Astrocyte of the cerebellum (primary cell): ENCODE results near the gene CDK5RAP2.

ENCODE experiments used
- DNase-seq: peaks from one replicate; pipeline ENCODE4 v3.0.0-alpha.2; 2011; ENCODE audit warnings: low read depth
- H3K4me3 ChIP-seq: 2 replicates; pipeline ENCODE4 v1.5.1; 2011; ENCODE audit warnings: mild to moderate bottlenecking, low read depth, low read length, moderate library complexity
- in situ Hi-C: cut with HindIII; loops from 2 replicates; pipeline ENCODE4 v1.10.0; 2017; ENCODE audit warnings: low sequenced_read_pairs
- TF ChIP-seq, protein P1 (sequence below): IDR thresholded peaks from 2 replicates; pipeline ENCODE4 v1.5.1; 2012; ENCODE audit warnings: low read length, low read depth, moderate library complexity, mild to moderate bottlenecking; ENCODE audit errors: missing control alignments

Gene CDK5RAP2

DNA sequence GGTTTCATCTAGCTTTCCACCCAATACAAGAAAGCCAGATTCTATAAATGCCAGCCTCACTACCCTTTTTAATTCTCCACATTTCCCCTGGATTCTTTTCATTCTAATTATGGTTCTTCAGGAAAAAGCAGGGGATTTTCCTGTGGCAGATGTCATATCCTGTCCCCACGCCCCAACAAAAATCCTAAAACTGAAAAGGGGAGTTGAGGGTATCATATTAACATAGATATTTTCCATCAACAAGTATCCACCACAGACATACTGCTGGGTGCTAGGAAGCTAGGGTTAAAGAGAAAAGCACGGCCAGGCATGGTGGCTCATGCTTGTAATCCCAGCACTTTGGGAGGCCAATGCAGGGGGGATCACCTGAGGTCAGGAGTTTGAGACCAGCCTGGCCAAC is 38.0 kb downstream of the CDK5RAP2 start:
- in situ Hi-C loops: loop anchor here (5.0 to 25.0 kb wide), 2 partner anchors 80 to 980 kb away; no protein-coding TSS in a partner anchor
- TF ChIP-seq, protein P1, sequence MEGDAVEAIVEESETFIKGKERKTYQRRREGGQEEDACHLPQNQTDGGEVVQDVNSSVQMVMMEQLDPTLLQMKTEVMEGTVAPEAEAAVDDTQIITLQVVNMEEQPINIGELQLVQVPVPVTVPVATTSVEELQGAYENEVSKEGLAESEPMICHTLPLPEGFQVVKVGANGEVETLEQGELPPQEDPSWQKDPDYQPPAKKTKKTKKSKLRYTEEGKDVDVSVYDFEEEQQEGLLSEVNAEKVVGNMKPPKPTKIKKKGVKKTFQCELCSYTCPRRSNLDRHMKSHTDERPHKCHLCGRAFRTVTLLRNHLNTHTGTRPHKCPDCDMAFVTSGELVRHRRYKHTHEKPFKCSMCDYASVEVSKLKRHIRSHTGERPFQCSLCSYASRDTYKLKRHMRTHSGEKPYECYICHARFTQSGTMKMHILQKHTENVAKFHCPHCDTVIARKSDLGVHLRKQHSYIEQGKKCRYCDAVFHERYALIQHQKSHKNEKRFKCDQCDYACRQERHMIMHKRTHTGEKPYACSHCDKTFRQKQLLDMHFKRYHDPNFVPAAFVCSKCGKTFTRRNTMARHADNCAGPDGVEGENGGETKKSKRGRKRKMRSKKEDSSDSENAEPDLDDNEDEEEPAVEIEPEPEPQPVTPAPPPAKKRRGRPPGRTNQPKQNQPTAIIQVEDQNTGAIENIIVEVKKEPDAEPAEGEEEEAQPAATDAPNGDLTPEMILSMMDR: no peak
- no peak overlapping the region for H3K4me3 ChIP-seq
- no peak for DNase-seq

GRCh38 chr9:120539951-120540350 is 40.0 kb downstream of the CDK5RAP2 start:
- TF ChIP-seq, protein P1: no peak
- in situ Hi-C loops: loop anchor here (5.0 to 25.0 kb wide), 2 partner anchors 82 to 978 kb away; no protein-coding TSS in a partner anchor
- no peak overlapping the region for H3K4me3 ChIP-seq
- DNase-seq: no peak

DNA sequence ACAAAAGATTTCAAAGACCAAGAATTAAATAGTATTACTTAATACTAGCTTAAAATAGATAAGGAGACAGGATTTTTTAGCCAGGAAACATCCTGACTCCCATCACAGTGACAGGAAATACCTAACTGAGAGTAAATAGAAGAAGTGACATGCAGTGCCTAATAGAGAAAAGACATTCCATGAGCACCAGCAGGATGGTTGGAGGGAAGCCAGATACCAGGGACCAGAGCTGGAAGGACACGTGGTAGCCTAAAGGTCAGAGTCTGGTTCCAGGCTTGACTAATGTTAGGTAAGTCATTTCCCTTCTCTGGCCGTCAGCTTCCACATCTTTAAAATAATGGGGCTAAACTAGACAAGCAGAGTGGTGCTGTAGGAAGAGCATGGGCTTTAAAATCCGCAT is 41.6 kb downstream of the CDK5RAP2 start:
- DNase-seq: no peak

DNA sequence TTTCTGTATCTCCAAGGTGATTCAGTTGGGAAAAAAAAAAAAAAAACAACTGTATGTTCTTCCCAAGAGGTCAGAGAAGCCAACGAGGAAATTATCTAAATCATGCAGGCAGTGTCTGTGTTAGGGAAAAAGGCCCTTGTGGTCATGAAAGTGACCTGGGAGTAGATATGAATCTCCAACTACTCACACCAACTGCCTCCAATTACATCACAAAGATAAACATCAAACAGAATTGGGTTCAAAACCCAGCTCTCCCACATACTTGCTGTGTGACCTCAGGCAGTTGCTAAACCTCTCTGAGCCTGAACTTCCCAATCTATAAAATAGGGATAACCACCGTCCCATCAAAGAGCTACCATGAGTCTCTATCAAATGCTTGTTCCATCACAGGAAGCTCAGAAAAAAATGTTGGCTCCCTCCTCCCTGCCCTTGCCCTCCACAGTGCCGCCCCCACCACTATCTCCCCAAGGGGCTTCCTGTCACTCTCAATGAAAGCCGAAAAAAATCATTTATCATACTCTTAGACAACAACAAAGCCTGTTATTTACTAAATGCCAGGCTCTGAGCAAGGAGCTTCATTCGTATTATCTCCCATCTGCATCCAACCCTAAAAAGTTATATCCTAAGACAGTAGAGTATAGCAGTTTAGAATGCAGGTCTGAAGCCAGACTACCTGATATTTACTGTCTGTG is 42.9 kb downstream of the CDK5RAP2 start:
- in situ Hi-C loops: loop anchor here (25.0 kb wide), 1 partner anchor 975 kb away; no protein-coding TSS in a partner anchor
- TF ChIP-seq, protein P1: no peak
- H3K4me3 ChIP-seq: no peak overlapping the region
- no peak for DNase-seq

More for the DNA sequence above, 41.6 kb downstream of the CDK5RAP2 start:
- TF ChIP-seq, protein P1: no peak
- no peak overlapping the region for H3K4me3 ChIP-seq
- in situ Hi-C loops: loop anchor here (25.0 kb wide), 1 partner anchor 976 kb away; no protein-coding TSS in a partner anchor

DNA sequence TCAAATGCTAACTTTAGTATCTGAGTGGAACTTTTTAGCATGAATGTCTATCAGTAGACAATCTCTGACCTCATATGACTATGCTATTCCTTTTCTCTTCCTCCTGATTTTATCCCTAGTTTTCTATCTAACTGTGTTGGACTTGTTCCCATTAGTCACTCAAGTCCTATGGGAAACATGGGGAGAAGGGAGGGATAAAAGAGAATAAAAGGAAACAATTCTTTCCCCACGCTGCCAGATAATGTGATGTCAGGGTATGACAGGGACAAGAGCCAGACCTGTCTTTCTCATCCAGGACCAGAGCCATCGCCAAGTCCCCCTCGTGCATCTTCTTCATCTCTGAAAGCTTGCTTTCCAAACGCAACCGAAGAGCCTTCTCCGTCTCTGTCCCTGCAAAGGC is 43.9 kb downstream of the CDK5RAP2 start:
- TF ChIP-seq, protein P1: no peak
- in situ Hi-C loops: loop anchor here (25.0 kb wide), 1 partner anchor 974 kb away; no protein-coding TSS in a partner anchor
- DNase-seq: no peak
- no peak overlapping the region for H3K4me3 ChIP-seq

DNA sequence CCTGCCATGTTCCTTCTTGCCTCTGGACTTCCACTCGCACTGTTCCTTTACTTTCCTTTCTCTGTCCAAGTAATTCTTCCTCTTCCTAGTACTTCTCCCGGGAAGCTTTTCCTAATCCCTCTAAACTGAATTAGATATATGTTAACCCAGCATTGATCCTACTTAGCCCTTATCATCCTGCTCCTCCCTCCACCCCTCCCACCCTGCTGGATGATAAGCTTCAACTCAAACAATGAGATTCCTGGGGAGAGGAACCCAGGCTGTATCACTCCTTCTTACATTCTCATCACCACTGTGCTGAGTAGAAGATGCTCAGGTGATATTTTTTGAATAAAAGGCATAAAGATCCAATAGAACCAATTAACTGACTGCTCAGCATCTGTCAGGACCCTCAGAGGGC is 45.7 kb downstream of the CDK5RAP2 start:
- in situ Hi-C loops: loop anchor here (25.0 kb wide), 1 partner anchor 972 kb away; no protein-coding TSS in a partner anchor
- no peak for DNase-seq
- no peak overlapping the region for H3K4me3 ChIP-seq
- TF ChIP-seq, protein P1: no peak
